Psoas muscle (tissue), 8 donors: Measurements from ENCODE around the gene PELI2. TPM values are rescaled to one million over a fixed set of nuclear protein-coding genes. Genes with fewer than 3 reads are reported as not detected.

Experiments
- ATAC-seq, 4 donors: fragments of 200-7000 bp; cut with Tn5 transposase; one replicate each; pipeline ENCODE4 v1.9.1; 2020; ENCODE audit warnings: moderate library complexity in 3 of 4, mild to moderate bottlenecking in 2 of 4
- DNase-seq, 2 donors: peaks; one replicate each; pipeline ENCODE4 v3.0.0-alpha.2; 2020
- H3K27ac ChIP-seq: fragments of 200-600 bp; one replicate; pipeline ENCODE4 v1.8.0; 2022
- H3K27me3 ChIP-seq, 3 donors: fragments of 200-600 bp in 1 of 3; one replicate each; pipeline versions ENCODE4 v1.6.1 to v1.8.0; 2013 to 2022; ENCODE audit warnings: low read length in 2 of 3, mild to moderate bottlenecking in 2 of 3, moderate library complexity in 1 of 3; ENCODE audit not compliant: insufficient read depth in 3 of 3
- H3K36me3 ChIP-seq, 2 donors: fragments of 200-600 bp in 1 of 2; one replicate each; pipeline versions ENCODE4 v1.6.1 to v1.8.0; 2013 to 2022; ENCODE audit warnings: low read depth in 1 of 2, mild to moderate bottlenecking in 1 of 2, moderate library complexity in 1 of 2; ENCODE audit not compliant: insufficient read depth in 1 of 2
- H3K4me1 ChIP-seq: fragments of 200-600 bp; one replicate; pipeline ENCODE4 v1.8.0; 2022
- H3K4me3 ChIP-seq: fragments of 200-600 bp; one replicate; pipeline ENCODE4 v1.8.0; 2022; ENCODE audit warnings: mild to moderate bottlenecking
- H3K9me3 ChIP-seq: fragments of 200-600 bp; one replicate; pipeline ENCODE4 v1.8.0; 2022
- WGBS, 3 donors: extraction: QIAGEN DNeasy Blood & Tissue Kit; methylation state at CpG; one replicate each; pipeline versions ENCODE4 v1.1.6 to v1.1.7; 2013; 5-methylcytosine and 5-hydroxymethylcytosine counted together
- intact Hi-C, 2 donors: fragments of 100-400 bp; cut with DNase I; formaldehyde crosslinking; loops; one replicate each; pipeline versions ENCODE4 v1.11.0 to v1.14.2; 2022
- polyA plus RNA-seq, 3 donors: library from polyadenylated mRNA; stranded (reverse); fragments of 200-250 nt; gene quantifications; one replicate each; pipeline ENCODE4 v1.2.3, GENCODE V29; 2013
- total RNA-seq, 4 donors: library from RNA; stranded (reverse); fragmentation: NEBNext Ultra II Directional in 2 of 4; extraction: Animal tissue kit (Norgen Biotek cat#: 25700) in 2 of 4; gene quantifications; one replicate each; pipeline versions ENCODE4 v1.2.1 to v1.2.4, GENCODE V29; 2021 to 2023
- TF ChIP-seq, protein P1 (sequence below): fragments of 200-600 bp; IDR thresholded peaks from one replicate; pipeline ENCODE4 v1.8.0; 2022; ENCODE audit warnings: antibody characterized with exemption
- donor health status: healthy with polysubstance abuse.
- donor health status: DM: no; HTN: no; CAD: no; lungs with moderate emphysema.
- donor health status: Bipolar disorder and iron deficiency.
- donor health status: healthy.
- donor health status: DM: yes; HTN: yes; CAD: no.
- donor health status: DM: no; HTN: no; CAD: no.
- donor health status: DM: no; HTN: no; CAD: no.
- donor health status: DM: yes; HTN: yes; CAD: no.

Gene PELI2
- total and polyA plus RNA-seq, 7 donors, result 0.44 to 2.9 (median 1.9) TPM

DNA sequence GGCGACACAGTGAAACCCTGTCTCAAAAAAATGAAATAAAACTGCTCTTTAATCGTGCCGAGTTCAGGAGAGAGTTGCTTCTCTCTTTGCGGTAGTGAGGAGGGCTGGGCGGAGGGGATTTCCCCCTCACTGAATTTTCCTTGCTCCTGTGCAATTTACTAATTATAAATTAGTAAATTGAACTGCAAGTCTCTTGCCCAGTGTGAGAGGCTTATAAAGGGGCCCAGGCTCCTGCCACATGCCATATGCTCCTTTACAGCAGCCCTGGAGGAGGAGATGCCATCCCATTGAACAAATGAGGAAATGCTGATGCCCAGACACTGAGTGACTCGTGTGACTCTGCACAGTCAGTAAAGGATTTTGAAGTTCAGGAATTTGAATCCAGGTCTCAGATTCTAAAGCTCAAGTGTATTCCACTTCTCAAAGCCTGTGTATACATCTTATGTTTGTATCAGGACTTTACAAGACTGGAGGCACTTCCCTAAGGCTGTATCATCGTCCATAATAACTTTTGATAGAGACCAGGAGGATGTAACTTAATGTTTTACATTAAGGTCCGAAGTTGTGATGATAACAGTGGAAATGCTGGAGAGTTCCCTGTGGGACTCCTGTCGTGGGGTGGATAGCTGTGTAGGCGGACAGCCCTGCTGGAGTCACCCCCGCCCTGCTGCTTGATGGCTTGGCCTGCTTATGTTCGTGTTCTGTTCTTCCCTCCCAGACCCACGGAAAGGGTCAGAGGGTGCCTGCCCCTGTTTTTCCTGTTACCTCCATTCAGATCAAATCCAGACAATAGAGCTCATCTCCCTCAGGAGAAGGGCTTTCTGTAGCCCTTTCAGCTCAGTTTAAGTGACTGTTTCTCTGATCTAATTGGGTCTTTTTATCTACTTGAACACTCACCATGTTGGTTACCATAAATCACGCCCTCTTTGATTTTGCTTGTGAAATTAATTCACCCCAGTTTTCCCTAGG is 13.9 kb downstream of the PELI2 start:
- Histone ChIP-seq H3K4me1 (peaks cover 3% of the 10 kb centered on the region), H3K4me3 (no peak overlapping the region), H3K9me3 (no peaks in the 10 kb centered on the region), H3K36me3 (no peaks in the 10 kb centered on the region), H3K27ac (no peak overlapping the region), H3K27me3 (no peaks in the 10 kb centered on the region)
- intact Hi-C loops, result no loop called here
- WGBS, 3 donors, result 75 to 76% (median 75%) methylated on average over 14 of the region's 14 CpGs
- DNase-seq, result no peak
- TF ChIP-seq, protein P1, sequence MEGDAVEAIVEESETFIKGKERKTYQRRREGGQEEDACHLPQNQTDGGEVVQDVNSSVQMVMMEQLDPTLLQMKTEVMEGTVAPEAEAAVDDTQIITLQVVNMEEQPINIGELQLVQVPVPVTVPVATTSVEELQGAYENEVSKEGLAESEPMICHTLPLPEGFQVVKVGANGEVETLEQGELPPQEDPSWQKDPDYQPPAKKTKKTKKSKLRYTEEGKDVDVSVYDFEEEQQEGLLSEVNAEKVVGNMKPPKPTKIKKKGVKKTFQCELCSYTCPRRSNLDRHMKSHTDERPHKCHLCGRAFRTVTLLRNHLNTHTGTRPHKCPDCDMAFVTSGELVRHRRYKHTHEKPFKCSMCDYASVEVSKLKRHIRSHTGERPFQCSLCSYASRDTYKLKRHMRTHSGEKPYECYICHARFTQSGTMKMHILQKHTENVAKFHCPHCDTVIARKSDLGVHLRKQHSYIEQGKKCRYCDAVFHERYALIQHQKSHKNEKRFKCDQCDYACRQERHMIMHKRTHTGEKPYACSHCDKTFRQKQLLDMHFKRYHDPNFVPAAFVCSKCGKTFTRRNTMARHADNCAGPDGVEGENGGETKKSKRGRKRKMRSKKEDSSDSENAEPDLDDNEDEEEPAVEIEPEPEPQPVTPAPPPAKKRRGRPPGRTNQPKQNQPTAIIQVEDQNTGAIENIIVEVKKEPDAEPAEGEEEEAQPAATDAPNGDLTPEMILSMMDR, result no peak
- no peak for ATAC-seq

DNA sequence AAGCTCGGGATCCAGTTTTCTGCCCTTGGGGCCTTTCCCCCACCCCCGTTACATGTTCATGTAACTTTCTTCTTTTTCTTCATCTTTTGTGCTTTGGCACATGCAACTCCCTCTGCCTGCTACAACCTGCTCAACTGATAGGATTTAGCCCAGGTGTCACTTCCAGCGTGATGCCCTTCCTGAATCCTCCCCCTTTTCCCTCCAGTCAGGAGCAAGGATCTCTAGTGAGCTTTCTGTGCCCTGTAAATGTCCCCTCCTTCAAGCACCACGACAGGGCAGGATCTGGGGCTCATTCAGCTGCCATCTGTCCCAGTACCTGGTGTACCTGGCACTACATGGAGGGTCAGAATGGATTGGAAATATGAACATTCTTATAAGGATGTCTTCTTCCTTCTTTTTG is 15.3 kb downstream of the PELI2 start:
- intact Hi-C loops, result no loop called here
- ATAC-seq (no peak), DNase-seq (no peak)
- Histone ChIP-seq H3K36me3 (no peaks in the 10 kb centered on the region), H3K4me3 (no peak overlapping the region), H3K4me1 (peaks cover 3% of the 10 kb centered on the region), H3K27me3 (no peaks in the 10 kb centered on the region), H3K9me3 (no peaks in the 10 kb centered on the region), H3K27ac (no peak overlapping the region)
- TF ChIP-seq, protein P1, result no peak
- WGBS, 3 donors, result 62 to 82% (median 65%) methylated on average over 4 of the region's 4 CpGs

DNA sequence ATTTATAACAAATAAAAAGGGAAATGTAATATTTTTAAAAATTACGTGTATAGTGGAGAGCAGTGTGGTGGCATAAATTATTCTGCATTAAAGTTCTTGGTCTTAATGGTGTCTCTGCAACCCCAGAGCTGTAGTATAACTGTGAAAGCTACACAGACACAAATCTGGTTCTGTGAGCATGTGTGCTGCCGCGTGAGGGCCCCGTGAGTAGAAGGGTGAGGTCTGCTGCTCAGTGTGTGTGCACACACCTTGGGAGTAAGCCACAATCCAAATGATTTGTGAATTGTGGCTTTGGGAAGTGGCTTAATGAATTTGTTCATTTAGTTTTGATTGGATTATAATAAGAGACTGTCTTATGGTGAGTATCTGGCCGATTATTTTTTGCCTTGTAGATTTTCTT is 16.8 kb downstream of the PELI2 start:
- ATAC-seq, result no peak
- peaks cover 3% of the 10 kb centered on the region for H3K4me1 ChIP-seq

DNA sequence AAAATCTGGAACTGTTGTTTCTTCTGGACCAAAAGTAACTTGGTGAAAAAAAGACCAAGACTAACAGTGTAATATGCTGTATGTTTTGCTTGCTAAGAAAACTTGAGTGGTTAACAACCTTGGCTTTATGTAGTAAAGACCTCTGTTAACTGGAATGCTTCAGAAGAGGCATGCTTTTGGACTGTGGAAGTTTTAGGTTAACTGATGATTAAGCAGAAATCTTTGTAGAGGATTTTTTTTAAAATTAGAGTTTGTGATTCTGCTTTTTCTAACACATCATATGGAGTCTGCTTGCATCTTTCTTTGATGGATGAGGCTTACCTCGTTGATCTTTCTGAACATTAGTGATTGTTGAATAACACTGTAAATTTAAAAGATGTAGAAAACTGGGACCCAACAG is 17.5 kb downstream of the PELI2 start:
- Histone ChIP-seq H3K9me3 (no peaks in the 10 kb centered on the region), H3K4me3 (no peak overlapping the region), H3K4me1 (peaks cover 3% of the 10 kb centered on the region), H3K36me3 (no peaks in the 10 kb centered on the region), H3K27ac (no peak overlapping the region), H3K27me3 (no peaks in the 10 kb centered on the region)
- ATAC-seq (no peak), DNase-seq (no peak)
- TF ChIP-seq, protein P1, result no peak
- intact Hi-C loops, result no loop called here
- WGBS, 3 donors, result 73 to 83% (median 82%) methylated on average over 1 of the region's 1 CpG

More for the DNA sequence above, 16.8 kb downstream of the PELI2 start:
- WGBS, 3 donors, result 82 to 91% (median 88%) methylated on average over 5 of the region's 5 CpGs
- no peaks in the 10 kb centered on the region for H3K9me3 ChIP-seq
- H3K4me3 ChIP-seq, result no peak overlapping the region
- no peak overlapping the region for H3K27ac ChIP-seq
- H3K27me3 ChIP-seq, result no peaks in the 10 kb centered on the region
- no peaks in the 10 kb centered on the region for H3K36me3 ChIP-seq
- intact Hi-C loops, result no loop called here
- TF ChIP-seq, protein P1, result no peak
- no peak for DNase-seq
